ENCODE measurements around the gene RTN4RL1.
"Not testable (repeated sequence)": the region's sequence is repeated elsewhere in the genome, so short reads cannot be mapped to it uniquely, and the experiment has no call there.

RTN4RL1 gene

DNA sequence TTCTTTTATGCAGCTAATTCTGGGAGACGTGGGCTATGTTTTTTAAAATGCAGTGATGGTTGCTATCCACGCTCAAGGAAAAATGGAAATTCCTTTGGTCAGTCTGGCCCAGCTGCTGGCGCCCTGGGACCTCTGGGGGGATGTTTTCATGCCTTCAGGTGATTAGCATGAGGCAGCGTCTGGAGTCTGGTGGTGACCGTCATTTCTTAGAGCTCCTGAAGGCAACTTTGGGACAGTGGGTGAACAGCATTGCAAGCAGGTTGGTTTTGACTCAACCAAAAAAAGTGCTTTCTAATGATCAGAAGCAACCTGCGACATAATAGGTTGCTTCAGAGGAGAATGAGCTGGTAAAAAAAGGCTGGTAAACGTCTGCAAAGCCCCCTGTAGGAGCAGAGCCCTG, 113.0 kb downstream of the RTN4RL1 start:
- no peak for DNase-seq

- no peak for DNase-seq
Observed at GRCh38 chr17:1909985-1910384, 115.1 kb downstream of the RTN4RL1 start.

GRCh38 chr17:1908699-1909309, 116.3 kb downstream of the RTN4RL1 start:
- peak; percentile 28 for DNase-seq

GRCh38 chr17:1907909-1908698, 117.0 kb downstream of the RTN4RL1 start:
- DNase-seq = no peak

GRCh38 chr17:1907216-1907631, 117.9 kb downstream of the RTN4RL1 start:
- DNase-seq = no peak

DNA sequence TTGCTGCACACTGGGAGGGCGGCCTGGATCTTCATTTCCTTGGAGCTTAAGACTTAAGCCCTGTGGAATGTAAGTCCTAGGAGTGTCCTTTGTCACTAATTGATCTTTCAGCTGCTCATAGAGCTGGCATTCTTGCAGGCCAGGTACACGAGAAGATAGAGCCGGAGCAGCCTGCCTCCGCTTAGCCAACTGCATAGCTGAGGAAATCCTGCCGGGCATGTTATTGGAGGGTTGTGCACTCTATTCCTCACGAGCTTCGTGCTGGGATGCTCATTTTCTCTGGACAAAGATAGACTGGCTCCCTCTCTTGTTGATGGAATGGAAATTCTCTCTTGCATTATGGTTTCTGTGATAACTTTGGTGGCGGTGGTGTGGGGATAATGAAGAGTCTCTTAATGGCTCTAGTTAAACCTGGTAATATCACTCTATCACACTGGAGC, 118.5 kb downstream of the RTN4RL1 start:
- no peak for DNase-seq

GRCh38 chr17:1905190-1905913, 119.8 kb downstream of the RTN4RL1 start:
- peak; percentile 77 for DNase-seq

DNA sequence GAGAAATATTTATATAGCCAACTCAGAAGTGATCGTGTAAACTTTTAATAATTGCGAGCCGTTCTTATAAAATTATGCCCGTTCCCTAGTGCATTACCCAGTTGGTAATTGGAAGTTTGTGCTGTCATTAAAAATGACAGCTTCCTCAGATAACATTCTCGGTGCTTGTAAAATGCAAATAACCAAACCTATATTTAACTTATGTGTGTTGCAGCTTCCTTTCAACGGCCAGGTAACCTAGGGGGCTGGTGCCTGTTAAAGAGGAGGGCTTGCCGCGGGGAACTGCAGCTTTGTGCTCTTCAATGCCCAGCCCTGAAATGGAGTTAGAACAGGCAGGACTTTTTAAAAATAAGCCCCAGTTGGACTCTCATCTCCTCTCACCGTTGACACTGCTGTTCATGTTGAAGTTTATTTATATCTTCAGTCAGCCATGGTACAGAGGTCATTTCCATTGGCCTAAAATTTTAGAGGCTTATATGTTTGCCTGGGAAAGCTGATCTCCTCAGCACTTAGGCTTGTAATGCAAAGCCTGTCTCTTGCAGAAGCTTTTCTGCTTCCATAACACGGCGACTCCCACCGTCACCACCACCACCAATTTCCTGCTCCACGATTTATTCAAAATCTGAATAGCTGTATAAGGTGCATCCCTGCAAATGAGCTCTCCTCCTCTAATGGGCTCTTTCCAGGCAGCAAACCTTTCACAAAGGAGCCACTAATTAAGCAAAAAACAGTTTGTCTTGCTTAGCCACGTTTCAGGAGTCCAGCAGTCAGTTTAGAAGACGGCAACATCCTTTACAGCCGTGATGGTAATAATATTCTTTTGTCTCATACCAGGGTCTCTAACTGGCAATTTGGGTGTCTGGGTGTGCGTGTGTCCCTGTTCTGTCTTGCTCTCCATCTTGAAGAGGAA, 120.6 kb downstream of the RTN4RL1 start:
- DNase-seq = peak; percentile 44

DNA sequence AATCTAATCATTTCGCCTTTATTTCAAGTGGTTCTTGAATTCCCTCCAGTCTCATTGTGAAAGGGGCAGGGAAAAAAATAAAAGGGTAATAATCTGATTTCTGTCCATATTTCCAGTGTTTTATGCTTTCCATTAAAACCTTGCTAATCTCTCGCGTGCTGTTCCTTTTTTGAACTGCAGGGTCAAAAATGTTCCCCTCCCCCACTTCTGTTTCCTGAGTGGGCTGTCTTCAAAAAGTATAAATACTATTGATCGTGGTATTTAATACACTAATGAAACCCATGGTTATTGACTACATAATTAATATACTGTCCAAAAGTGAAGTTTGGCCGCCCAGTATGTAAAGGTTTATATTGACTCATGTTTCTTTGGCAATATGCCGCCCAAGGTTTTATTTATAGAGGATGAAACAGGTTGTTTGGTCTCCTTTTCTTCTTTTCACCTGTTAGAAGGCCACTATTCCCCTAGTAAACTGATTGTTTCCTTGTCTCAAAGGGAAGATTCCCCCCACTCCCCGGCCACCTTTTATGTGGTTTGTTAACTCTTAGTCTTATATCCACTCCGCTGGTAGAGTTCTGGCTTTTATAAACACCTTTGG, 125.6 kb downstream of the RTN4RL1 start:
- DNase-seq = no peak

GRCh38 chr17:1898872-1899271, 126.3 kb downstream of the RTN4RL1 start:
- no peak for DNase-seq

DNA sequence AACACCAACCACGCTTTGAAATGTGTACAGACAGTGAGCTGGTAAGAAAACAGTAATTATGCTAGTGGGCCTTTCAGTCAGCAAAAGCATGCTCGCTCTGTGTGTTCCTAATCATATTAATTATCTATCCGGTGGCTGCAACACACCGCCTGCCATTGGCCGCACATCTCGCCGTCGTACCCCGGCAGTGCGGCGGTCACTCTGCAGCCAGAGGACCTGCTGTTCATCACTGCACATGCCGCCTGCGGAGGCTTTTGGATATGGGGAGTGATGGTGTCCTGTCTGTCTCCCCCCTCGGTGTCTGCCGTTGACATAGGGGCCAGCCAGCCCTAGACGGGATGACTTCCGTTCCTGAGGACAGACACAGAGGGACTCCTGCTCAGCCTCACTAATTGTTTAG, 126.8 kb downstream of the RTN4RL1 start:
- DNase-seq = no peak

- no peak for DNase-seq
Observed at GRCh38 chr17:1897105-1897656, 128.0 kb downstream of the RTN4RL1 start.

- no peak for DNase-seq
Observed at GRCh38 chr17:1896243-1897104, 128.7 kb downstream of the RTN4RL1 start.

DNA sequence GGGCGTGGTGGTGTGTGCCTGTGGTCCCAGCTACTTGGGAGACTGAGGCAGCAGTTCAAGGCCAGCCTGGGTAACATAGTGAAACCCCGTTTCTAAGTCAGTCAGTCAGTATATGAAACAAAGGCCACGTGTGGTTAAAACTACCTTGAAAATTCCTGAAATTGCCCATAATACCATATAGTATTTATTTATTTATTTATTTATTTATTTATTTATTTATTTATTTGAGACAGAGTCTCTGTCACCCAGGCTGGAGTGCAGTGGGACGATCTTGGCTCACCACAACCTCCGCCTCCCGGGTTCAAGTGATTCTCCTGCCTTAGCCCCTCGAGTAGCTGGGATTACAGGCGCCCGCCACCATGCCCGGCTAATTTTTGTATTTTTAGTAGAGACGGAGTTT, 129.7 kb downstream of the RTN4RL1 start:
- DNase-seq = not testable (repeated sequence)

DNA sequence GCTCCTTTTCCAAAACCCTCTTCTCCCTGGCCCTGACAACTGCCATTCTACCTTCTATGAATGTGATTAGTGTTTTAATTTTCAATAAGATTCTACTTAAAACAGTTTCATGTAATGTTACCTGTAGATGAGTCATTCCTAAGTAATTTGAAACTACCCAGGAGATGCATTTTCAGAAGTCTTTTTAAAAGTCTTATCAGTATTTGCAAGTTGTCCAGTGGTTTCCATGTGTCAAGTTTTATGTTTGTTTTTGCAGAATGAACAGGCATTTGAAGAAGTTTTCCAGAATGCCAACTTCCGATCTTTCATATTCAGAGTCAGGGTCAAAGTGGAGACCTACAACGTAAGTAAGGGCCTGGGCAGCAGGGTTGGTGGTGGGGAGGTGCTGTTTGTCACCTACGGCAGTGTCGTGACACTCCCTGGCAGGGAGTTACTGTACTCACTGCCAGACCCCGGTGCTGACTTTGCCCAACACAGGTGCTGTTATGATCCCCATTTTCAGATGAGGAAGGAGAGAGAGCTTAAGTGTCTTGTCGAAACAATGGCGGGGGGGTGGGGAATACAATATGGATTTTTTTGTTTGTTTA, 130.3 kb downstream of the RTN4RL1 start:
- DNase-seq = no peak

DNA sequence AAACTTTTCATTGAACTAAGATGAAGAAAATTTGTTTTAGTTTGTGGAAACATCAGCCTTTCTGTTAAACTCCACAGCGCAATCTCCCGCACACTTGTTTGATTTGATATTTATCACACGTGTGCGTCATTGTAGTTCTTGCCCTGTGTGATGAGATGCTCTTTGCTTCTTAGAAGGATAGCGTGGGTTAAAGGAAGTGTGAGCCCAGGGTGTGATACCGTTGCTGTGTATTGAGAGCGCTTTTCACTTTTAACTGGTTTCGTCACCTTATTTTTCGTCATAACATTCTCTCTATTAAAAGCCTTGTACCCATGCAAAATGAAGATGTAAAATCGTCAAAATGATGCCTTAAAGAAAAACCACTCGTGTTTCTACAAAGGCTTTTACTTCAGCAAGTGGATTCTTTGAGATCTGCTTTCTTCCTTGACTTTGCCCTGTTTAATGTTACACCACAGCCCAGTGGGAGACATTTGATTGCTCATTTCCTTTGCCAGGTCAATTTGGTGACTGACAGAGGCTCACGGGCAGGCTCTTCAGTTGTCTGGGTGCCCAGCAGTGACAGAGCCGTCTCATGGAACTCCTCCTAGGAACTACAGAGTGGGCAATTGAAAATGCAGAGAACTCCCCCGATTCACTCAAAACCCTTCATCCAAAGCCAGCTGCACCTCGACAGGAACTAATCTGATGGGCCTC, 134.2 kb downstream of the RTN4RL1 start:
- DNase-seq = no peak

GRCh38 chr17:1888741-1889140, 136.4 kb downstream of the RTN4RL1 start:
- no peak for DNase-seq

All from NCI-H510A treated with DMSO at 0.1 percent for 48 hours (cell line).